HTERT RPE-1 (cell line): ENCODE results near the gene RASSF5.
"Not testable (repeated sequence)": the region's sequence is repeated elsewhere in the genome, so short reads cannot be mapped to it uniquely, and the experiment has no call there.

Experiments used
- in situ Hi-C: fragments of 300-500 bp; cut with MboI; formaldehyde crosslinking; loops from 4 replicates; pipeline ENCODE4 v1.14.3; 2020; ENCODE audit warnings: low sequenced_read_pairs

The RASSF5 gene

GRCh38 chr1:206566999-206567398 is 59.7 kb downstream of the RASSF5 start:
- in situ Hi-C loops: no loop called here

GRCh38 chr1:206568256-206568655 is 60.9 kb downstream of the RASSF5 start:
- in situ Hi-C loops: no loop called here

GRCh38 chr1:206568779-206569352 is 61.5 kb downstream of the RASSF5 start:
- in situ Hi-C loops: no loop called here

- in situ Hi-C loops: no loop called here
These were observed 62.2 kb downstream of the RASSF5 start for GRCh38 chr1:206569556-206569955.

GRCh38 chr1:206570529-206570928 is 63.2 kb downstream of the RASSF5 start:
- in situ Hi-C loops: no loop called here

GRCh38 chr1:206572835-206573234 is 65.5 kb downstream of the RASSF5 start:
- in situ Hi-C loops: no loop called here

GRCh38 chr1:206573319-206573718 is 66.0 kb downstream of the RASSF5 start:
- in situ Hi-C loops: no loop called here

GRCh38 chr1:206573762-206574161 is 66.4 kb downstream of the RASSF5 start:
- in situ Hi-C loops: no loop called here

GRCh38 chr1:206575165-206575893 is 68.0 kb downstream of the RASSF5 start:
- in situ Hi-C loops: no loop called here

- in situ Hi-C loops: no loop called here
These were observed 68.8 kb downstream of the RASSF5 start for GRCh38 chr1:206575894-206576737.

- in situ Hi-C loops: no loop called here
These were observed 70.3 kb downstream of the RASSF5 start for GRCh38 chr1:206577626-206578025.

GRCh38 chr1:206578068-206578977 is 71.0 kb downstream of the RASSF5 start:
- in situ Hi-C loops: no loop called here

- in situ Hi-C loops: no loop called here
These were observed 71.6 kb downstream of the RASSF5 start for GRCh38 chr1:206578978-206579374.

GRCh38 chr1:206579747-206580437 is 72.6 kb downstream of the RASSF5 start:
- in situ Hi-C loops: no loop called here

GRCh38 chr1:206580438-206581113 is 73.2 kb downstream of the RASSF5 start:
- in situ Hi-C loops: no loop called here

GRCh38 chr1:206581114-206581497 is 73.8 kb downstream of the RASSF5 start:
- in situ Hi-C loops: not testable (repeated sequence)

- in situ Hi-C loops: no loop called here
These were observed 74.2 kb downstream of the RASSF5 start for GRCh38 chr1:206581571-206581981.

GRCh38 chr1:206582537-206582936 is 75.2 kb downstream of the RASSF5 start:
- in situ Hi-C loops: no loop called here

- in situ Hi-C loops: no loop called here
These were observed 75.8 kb downstream of the RASSF5 start for GRCh38 chr1:206582971-206583706.
